Stomach (tissue), 9 donors: ENCODE data around the gene TNNI3K. TPM values are rescaled to one million over a fixed set of nuclear protein-coding genes. Genes with fewer than 3 reads are reported as not detected.

Experiments
- DNase-seq, 2 donors: peaks; one replicate each; pipeline versions ENCODE4 v3.0.0 to v3.0.0-alpha.2; 2013 to 2019
- H3K27ac ChIP-seq, 5 donors: fragments of 200-600 bp in 4 of 5; sonication (generic) in 4 of 5; one replicate each; pipeline ENCODE4 v1.5.1; 2013 to 2019; ENCODE audit warnings: mild to moderate bottlenecking in 1 of 5, moderate library complexity in 1 of 5
- H3K27me3 ChIP-seq, 3 donors: fragments of 200-600 bp; sonication (generic); one replicate each; pipeline ENCODE4 v1.5.1; 2017 to 2019; ENCODE audit warnings: mixed run types in 1 of 3
- H3K36me3 ChIP-seq, 4 donors: fragments of 200-600 bp; sonication (generic); 1 replicate in 3 of 4; 2 replicates in 1 of 4; pipeline ENCODE4 v1.5.1; 2016 to 2019
- H3K4me1 ChIP-seq, 4 donors: fragments of 200-600 bp; sonication (generic); one replicate each; pipeline ENCODE4 v1.5.1; 2016 to 2019
- H3K4me3 ChIP-seq, 4 donors: fragments of 200-600 bp; sonication (generic) in 3 of 4; one replicate each; pipeline ENCODE4 v1.5.1; 2016 to 2019; ENCODE audit warnings: mild to moderate bottlenecking in 1 of 4
- H3K9me3 ChIP-seq, 4 donors: fragments of 200-600 bp; sonication (generic); one replicate each; pipeline ENCODE4 v1.5.1; 2016 to 2019
- EP300 ChIP-seq: sonication (generic); formaldehyde crosslinking; IDR thresholded peaks from one replicate; pipeline ENCODE4 v1.6.1; 2017; ENCODE audit warnings: antibody characterized with exemption
- POLR2A ChIP-seq, 4 donors: fragments of 450-650 bp; IDR thresholded peaks; one replicate each; pipeline ENCODE4 v1.6.1; 2016; ENCODE audit warnings: antibody characterized with exemption in 4 of 4, control low read depth in 2 of 4, mild to moderate bottlenecking in 1 of 4, moderate library complexity in 1 of 4
- POLR2AphosphoS5 ChIP-seq, 3 donors: sonication (generic); formaldehyde crosslinking; IDR thresholded peaks; one replicate each; pipeline ENCODE4 v1.6.1; 2016; ENCODE audit warnings: antibody characterized with exemption in 3 of 3
- WGBS, 5 donors: extraction: QIAGEN DNeasy Blood & Tissue Kit in 3 of 5; methylation state at CpG; one replicate each; pipeline versions ENCODE4 v1.1.5 to v1.1.7; 2013 to 2018; 5-methylcytosine and 5-hydroxymethylcytosine counted together
- intact Hi-C: fragments of 100-400 bp; cut with DNase I; formaldehyde crosslinking; loops from one replicate; pipeline ENCODE4 v1.15.1; 2023; ENCODE audit warnings: low total_unique reads
- polyA plus RNA-seq, 3 donors: library from polyadenylated mRNA; stranded (reverse); fragments of 200-250 nt; gene quantifications; one replicate each; pipeline ENCODE4 v1.2.3, GENCODE V29; 2013
- total RNA-seq, 5 donors: library from RNA; depleted of rRNA; stranded (reverse); fragments of >200 nt; gene quantifications; one replicate each; pipeline versions ENCODE4 v1.1.0 to v1.2.3, GENCODE V29; 2014 to 2016
- TF ChIP-seq, protein P1 (sequence below), 7 experiments: fragments of 450-650 bp in 4 of 7; fragments of 200-600 bp in 3 of 7; sonication (generic) in 3 of 7; IDR thresholded peaks; one replicate each; pipeline ENCODE4 v1.5.1; 2016 to 2019; ENCODE audit warnings: antibody characterized with exemption in 7 of 7, control low read depth in 2 of 7, mild to moderate bottlenecking in 1 of 7
- donor health status: healthy with polysubstance abuse.
- donor health status: Bipolar disorder and iron deficiency.
- donor health status: healthy.

The TNNI3K gene
- total and polyA plus RNA-seq, 8 donors, result 0.25 to 7.0 (median 1.7) TPM; not detected in 4

DNA sequence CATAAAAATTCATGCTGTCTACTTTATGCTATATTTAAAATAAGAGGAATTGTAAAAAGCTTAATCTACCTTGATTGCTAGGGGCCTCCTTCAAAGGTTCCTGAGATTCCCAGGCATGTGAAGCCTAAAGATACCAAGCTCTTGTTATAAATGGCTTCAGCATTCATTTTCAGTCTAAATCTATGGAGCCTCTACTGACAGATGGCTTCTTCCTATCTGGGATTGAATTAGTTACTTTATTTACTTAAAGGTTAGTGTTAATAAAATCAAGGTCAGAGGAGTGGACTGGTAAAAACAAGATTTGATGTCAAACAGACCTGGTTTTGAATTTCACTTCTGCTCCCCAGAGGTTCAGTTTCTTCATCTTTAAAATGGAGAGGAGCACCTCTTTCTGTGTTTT lies 93.7 kb downstream of the TNNI3K start:
- Histone ChIP-seq H3K27ac (no peak overlapping the region), H3K36me3 (no peaks in the 10 kb centered on the region), H3K27me3 (no peaks in the 10 kb centered on the region), H3K9me3 (no peaks in the 10 kb centered on the region), H3K4me3 (no peak overlapping the region), H3K4me1 (peaks cover 0 to 1% (median 0%) of the 10 kb centered on the region in 4 donors)
- no peak for DNase-seq
- intact Hi-C loops, result no loop called here
- TF ChIP-seq POLR2A (IDR thresholded peaks at IDR 0.05) (no peak), POLR2AphosphoS5 (IDR thresholded peaks at IDR 0.05) (no peak), EP300 (no peak)
- TF ChIP-seq, protein P1, sequence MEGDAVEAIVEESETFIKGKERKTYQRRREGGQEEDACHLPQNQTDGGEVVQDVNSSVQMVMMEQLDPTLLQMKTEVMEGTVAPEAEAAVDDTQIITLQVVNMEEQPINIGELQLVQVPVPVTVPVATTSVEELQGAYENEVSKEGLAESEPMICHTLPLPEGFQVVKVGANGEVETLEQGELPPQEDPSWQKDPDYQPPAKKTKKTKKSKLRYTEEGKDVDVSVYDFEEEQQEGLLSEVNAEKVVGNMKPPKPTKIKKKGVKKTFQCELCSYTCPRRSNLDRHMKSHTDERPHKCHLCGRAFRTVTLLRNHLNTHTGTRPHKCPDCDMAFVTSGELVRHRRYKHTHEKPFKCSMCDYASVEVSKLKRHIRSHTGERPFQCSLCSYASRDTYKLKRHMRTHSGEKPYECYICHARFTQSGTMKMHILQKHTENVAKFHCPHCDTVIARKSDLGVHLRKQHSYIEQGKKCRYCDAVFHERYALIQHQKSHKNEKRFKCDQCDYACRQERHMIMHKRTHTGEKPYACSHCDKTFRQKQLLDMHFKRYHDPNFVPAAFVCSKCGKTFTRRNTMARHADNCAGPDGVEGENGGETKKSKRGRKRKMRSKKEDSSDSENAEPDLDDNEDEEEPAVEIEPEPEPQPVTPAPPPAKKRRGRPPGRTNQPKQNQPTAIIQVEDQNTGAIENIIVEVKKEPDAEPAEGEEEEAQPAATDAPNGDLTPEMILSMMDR (IDR thresholded peaks at IDR 0.05), result no peak

DNA sequence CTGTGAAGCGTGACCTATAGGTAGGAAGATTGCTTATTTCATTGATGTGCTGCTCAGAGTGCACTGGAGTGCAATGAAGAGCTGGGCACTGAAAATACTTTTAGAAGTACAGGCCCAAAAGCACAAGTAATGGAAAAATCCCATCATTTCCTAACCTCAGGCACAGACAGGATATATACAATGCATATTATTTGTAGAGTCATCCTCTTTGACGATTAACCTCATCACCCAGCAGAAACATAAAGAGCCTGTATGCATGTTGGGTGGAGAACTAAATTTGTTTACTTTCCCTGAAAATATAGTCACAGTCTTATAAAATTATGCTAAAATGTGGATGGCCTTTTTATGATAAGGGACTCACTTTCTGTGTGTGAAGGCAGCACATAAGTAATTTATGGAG lies 98.1 kb downstream of the TNNI3K start:
- H3K27ac ChIP-seq, result no peak overlapping the region
- TF ChIP-seq POLR2AphosphoS5 (IDR thresholded peaks at IDR 0.05), result no peak
- TF ChIP-seq EP300, result no peak
- no peak for TF ChIP-seq POLR2A (IDR thresholded peaks at IDR 0.05)
- TF ChIP-seq, protein P1 (IDR thresholded peaks at IDR 0.05), result no peak
- no peaks in the 10 kb centered on the region for H3K36me3 ChIP-seq
- no peaks in the 10 kb centered on the region for H3K9me3 ChIP-seq
- H3K4me3 ChIP-seq, result no peak overlapping the region
- H3K4me1 ChIP-seq, result no peaks in the 10 kb centered on the region
- no peaks in the 10 kb centered on the region for H3K27me3 ChIP-seq
- no peak for DNase-seq
- WGBS, 5 donors, result 82 to 91% (median 85%) methylated on average over 2 of the region's 2 CpGs
- intact Hi-C loops, result no loop called here

DNA sequence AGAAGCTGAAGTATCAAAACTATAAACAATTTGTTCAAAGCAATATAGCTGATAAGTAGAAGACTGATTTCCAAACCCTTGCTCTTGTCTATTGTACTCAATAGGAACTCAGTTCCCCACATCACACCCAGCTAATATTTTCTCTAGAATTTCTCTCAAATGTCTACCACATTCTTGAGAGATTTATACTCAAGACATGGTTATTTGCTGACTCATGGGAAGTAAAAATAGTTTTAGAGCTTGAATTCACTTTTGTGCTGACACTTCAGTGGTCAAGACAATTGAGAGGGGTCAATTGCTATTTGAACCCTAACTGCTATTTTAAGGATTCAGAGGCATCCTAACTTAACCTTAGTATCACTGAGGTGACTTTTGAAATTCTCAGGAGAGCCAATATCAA lies 99.0 kb downstream of the TNNI3K start:
- DNase-seq, result no peak
- intact Hi-C loops, result no loop called here
- H3K27me3 ChIP-seq, result no peaks in the 10 kb centered on the region
- H3K4me3 ChIP-seq, result no peak overlapping the region
- H3K27ac ChIP-seq, result no peak overlapping the region
- no peaks in the 10 kb centered on the region for H3K9me3 ChIP-seq
- no peak for TF ChIP-seq POLR2A (IDR thresholded peaks at IDR 0.05)
- TF ChIP-seq POLR2AphosphoS5 (IDR thresholded peaks at IDR 0.05), result no peak
- no peak for TF ChIP-seq EP300
- TF ChIP-seq, protein P1 (IDR thresholded peaks at IDR 0.05), result no peak
- H3K36me3 ChIP-seq, result no peaks in the 10 kb centered on the region
- H3K4me1 ChIP-seq, result no peaks in the 10 kb centered on the region

DNA sequence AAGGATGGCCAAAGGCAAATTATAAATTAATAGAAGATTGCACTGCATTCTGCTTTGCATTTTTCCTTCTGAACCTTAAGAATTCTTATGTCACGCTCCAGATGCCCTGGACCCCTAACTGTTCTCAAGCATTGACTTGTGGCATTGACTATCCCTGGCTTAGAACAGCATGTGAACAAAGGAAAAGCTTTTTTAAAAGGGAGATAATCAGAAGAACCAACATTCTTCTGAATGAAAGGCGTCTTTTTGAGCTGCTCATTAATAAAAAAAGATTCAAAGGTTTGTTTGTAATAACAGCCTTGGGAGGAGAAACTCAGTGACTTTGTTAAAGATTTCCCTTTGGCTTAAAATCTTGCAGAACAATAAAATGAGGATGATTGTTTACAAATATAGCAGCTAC lies 105.5 kb downstream of the TNNI3K start:
- WGBS, 5 donors, result 63 to 76% (median 67%) methylated on average over 2 of the region's 2 CpGs
- TF ChIP-seq EP300 (no peak), POLR2AphosphoS5 (IDR thresholded peaks at IDR 0.05) (no peak), POLR2A (IDR thresholded peaks at IDR 0.05) (no peak)
- TF ChIP-seq, protein P1 (IDR thresholded peaks at IDR 0.05), result no peak

More for the DNA sequence above, 105.5 kb downstream of the TNNI3K start:
- DNase-seq, result no peak
- no peak overlapping the region for H3K27ac ChIP-seq
- H3K9me3 ChIP-seq, result no peaks in the 10 kb centered on the region
- H3K4me1 ChIP-seq, result no peaks in the 10 kb centered on the region
- no peaks in the 10 kb centered on the region for H3K27me3 ChIP-seq
- intact Hi-C loops, result no loop called here
- no peaks in the 10 kb centered on the region for H3K36me3 ChIP-seq
- H3K4me3 ChIP-seq, result no peak overlapping the region
